COLO668 (cell line): Measurements from ENCODE around the gene CRISP3.

ENCODE experiments used
- DNase-seq: peaks from one replicate; lab custom pipeline; 2025; ENCODE audit not compliant: unreplicated experiment; lab: John Stamatoyannopoulos, UW

CRISP3 gene

DNA sequence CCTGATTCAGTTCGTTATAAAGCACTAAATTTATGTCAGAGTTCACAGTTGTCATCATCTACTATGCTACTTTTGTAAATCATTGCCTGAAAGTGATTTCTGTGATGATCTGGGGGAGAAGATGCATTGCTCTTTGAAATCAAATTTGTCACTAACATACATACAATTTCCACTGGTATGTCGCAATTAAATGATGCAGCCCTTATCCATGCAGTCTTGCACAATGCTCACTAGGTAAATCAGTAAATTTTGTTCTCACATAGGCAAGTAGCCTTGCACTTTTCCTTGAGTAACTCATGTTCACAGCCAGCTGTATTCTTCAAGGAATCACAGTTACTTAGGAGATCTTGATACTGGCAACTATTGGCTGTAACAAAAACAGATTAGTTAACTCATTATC lies 51.7 kb downstream of the CRISP3 start:
- no peak for DNase-seq
